HG03135 (cell line): ENCODE measurements around the gene OS9.

ENCODE experiments used
- ATAC-seq: cut with Tn5 transposase; IDR thresholded peaks from one replicate; pipeline ENCODE4 v1.9.1; 2021; ENCODE audit warnings: mild to moderate bottlenecking, moderate library complexity; ENCODE audit not compliant: unreplicated experiment

The OS9 gene

DNA sequence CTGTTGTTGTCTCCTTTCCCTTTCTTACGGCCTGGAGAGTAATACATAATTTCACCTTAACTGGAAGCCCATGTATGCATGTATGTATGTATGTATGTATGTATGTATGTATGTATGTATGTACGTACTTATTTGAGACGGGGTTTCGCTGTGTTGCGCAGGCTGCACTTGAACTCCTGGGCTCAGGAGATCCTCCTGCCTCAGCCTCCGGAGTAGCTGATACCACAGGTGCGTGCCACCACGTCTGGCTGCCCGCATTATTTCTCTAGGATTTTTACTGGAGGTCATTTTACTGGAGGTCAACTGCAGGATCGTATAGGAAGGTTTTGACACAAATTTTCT lies 644 bp upstream of the OS9 start:
- no peak for ATAC-seq

DNA sequence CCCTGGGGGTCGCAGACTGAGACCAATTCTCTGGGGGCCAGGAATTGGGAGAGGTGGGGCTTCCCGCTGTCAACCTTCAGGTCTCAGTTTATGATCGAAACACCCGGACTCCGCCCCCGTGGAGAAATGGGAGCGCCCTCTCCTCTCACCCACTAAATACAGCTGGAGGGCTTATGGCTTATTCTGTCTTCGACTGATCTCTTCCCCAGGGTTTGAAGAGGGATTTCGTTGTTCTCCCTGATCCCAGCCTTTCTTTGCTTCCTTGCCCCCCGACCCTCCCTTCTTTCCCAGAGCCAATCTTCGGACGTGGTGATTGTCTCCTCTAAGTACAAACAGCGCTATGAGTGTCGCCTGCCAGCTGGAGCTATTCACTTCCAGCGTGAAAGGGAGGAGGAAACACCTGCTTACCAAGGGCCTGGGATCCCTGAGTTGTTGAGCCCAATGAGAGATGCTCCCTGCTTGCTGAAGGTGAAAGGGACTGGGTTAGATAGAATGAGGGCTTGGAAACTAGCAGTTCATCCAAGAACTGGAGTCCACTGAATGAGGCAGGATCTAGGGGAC lies 607 bp downstream of the OS9 start:
- no peak for ATAC-seq

DNA sequence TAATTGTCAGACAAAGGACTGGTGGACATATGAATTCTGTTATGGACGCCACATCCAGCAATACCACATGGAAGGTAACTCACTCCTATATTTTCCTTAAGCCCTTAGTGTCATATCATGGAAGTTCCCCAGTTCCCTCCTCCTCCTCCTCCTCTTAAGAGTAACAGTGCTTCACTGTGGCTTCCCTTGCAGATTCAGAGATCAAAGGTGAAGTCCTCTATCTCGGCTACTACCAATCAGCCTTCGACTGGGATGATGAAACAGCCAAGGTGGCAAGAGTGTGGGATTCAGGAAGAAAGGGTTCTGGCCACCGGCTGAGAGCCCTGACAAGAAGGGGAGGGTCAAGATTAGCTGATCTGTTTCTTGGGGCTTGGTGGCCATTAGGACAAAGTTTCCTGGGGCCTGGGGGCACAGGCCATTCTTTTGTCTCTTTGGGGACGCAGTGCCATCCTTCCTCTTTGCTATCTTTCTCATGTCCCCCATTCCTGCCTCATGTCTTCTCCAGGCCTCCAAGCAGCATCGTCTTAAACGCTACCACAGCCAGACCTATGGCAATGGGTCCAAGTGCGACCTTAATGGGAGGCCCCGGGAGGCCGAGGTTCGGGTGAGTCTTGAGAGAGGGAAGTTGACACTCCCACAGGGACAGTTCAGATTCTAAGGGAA lies 2.0 kb downstream of the OS9 start:
- no peak for ATAC-seq

DNA sequence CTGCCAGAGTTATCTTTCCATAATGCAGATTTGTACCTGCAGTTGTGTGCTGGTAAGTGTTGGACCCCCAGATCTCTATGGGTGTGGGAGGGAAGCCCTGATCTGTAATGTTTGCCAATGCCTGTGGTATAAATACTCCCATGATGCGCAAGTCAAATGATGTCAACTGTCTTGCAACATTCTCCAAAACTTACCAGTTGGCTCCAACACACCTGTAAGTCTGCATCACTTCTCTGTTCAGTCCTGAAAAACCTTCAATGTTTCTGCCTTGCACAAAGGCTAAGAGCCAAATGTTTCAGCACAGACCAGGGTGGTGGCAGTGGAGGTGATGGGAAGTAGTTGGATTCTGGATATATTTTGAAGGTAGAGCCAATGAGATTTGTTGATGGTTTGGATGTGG lies 3.1 kb downstream of the OS9 start:
- ATAC-seq = no peak

DNA sequence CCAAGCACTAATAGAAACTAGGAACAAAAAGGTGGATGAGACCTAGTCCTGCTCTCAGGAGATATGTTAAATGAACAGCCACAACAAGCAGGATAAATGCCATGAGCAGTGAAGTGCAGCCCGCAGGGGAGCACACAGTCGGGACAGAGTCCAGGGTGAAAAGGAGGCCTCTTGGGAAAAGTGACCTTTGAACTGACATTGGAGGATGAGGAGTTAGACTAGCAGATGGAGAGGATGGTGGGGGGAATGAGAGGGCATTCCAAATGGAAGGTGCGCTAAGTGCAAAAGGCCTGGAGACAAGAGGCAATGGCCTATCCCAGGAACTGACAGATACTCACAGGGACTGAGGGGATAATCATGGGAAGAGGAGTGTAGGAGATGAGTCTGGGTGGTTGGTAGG lies 4.5 kb downstream of the OS9 start:
- no peak for ATAC-seq

DNA sequence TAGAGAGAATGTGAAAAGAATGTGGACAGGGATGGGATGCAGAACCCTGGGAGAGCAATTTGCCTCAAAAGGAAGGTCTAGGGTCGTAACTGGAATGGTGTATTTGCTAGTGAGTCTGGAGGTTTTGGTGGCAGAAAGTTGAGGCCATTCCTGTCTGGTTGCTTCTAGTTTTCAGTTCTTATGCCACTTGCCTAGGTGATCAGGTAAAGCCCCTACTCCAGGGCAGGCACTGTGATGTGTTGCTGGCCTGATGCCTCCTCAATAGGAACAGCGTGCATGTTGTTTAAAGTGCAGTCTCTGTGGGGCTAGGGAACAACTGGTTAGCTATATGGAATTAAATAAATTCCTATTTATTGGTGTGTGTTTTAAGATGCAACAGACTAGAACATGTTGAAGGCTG lies 6.4 kb downstream of the OS9 start:
- ATAC-seq = no peak

DNA sequence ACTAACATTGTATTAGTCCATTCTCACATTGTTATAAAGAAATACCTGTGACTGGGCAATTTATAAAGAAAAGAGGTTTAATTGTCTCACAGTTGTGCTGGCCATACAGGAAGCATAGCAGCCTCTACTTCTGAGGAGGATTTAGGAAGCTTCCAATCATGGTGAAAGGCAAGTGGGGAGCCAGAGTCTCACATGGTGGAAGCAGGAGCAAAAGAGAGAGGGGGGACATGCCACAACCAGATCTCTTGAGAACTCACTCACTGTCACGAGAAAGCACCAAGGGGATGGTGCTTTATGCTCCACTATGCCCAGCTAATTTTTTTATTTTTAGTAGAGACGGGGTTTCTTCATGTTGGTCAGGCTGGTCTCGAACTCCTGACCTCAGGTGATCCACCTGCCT lies 13.3 kb downstream of the OS9 start:
- no peak for ATAC-seq

GRCh38 chr12:57708296-57708695 lies 14.4 kb downstream of the OS9 start:
- no peak for ATAC-seq

DNA sequence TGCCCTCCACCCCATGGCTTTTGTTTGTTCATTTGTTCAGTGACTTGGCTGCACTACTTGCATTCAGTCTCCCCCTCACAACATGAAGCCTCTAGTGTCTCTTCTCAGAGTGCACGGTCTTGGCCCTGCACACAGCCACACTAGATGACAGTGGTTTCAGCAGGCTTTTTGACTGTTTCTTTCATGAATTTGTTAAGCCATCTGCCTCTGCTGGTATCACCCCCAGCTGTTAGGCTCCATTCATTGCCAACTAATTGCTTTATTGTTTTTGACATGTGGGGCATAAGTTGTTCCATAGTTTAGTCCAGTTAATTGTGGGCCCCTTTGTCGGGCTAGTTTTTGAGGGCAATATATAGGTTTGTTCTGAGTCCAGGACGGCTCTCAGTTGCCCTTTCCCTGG lies 18.8 kb downstream of the OS9 start:
- no peak for ATAC-seq

DNA sequence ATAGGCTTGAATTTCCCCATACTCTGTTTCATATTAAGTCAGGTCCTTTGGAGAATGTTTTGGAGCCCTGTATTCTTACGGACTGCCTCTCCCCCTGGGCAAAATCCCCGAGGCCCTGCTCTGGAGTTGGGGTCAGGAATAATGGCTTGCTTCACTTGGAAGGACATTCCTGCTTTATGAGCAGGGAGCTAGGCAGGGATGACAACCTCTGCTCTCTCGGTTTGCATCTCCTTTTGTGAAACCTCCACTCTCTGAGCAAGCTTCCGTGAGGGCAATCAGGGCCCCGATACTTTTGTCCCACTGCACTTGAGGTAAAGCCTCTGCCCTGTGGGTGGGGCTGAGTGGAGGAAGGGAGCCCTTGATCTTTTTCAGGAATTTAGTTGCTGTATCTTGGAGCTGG lies 19.3 kb downstream of the OS9 start:
- ATAC-seq = no peak

DNA sequence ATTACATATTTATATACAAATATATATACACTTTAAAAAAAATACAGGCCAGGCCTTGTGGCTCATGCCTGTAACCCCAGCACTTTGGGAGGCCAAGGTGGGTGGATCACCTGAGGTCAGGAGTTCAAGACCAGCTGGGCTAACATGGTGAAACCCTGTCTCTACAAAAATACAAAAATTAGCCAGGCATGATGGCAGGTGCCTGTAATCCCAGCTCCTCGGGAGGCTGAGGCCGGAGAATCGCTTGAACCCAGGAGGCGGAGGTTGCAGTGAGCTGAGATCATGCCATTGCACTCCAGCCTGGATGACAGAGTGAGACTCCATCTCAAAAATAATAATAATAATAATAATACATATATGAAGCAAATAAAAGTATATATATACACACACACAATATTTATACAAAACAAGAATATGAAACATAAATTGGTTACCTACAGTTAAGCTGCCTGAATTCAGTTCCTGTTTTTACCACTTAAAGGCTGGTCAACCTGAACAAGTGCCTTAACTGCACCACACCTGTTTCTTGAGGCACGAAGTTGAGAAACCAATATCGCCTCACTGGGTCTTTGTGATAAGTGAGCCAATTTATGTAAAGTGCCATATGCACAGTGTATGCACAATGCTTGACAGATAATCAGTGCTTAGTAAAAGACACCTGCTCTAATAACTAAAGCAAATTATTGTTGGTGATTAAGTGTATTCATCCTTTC lies 21.3 kb downstream of the OS9 start:
- peak; percentile 71 for ATAC-seq

- ATAC-seq = no peak
These were observed 21.9 kb downstream of the OS9 start for GRCh38 chr12:57715786-57716185.

DNA sequence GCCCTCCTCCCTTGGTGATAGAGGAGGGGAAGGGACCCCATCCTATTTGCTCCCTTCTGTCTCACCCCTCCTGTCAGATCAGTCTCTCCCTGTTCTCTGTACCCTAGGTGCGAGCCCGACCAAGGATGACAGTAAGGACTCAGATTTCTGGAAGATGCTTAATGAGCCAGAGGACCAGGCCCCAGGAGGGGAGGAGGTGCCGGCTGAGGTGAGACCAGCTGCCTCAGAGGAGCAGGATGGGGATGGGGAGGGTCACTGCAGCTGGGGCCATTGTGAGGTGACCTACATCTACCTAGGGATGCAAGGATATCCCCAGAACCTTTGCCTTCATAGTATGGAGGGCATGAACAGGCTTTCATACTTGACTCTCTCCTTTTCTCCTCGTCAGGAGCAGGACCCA lies 22.4 kb downstream of the OS9 start:
- no peak for ATAC-seq

DNA sequence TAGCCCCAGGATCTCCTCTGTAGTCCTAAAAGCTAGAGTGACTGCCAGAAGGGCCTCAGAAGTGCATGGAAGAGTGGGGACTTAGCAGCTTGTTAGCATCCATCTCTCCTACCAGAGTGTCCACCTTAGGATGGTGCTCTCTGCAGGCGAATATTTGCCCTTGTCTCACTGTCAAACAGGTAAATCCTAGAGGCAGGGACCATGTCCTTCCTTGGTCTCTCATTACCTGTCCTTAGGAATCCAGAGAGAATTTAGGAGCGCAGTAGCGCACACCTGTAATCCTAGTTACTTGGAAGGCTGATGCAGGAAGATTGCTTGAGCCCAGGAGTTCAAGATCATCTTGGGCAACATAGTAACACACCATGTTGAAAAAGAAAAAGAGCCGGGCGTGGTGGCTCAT lies 23.2 kb downstream of the OS9 start:
- no peak for ATAC-seq

DNA sequence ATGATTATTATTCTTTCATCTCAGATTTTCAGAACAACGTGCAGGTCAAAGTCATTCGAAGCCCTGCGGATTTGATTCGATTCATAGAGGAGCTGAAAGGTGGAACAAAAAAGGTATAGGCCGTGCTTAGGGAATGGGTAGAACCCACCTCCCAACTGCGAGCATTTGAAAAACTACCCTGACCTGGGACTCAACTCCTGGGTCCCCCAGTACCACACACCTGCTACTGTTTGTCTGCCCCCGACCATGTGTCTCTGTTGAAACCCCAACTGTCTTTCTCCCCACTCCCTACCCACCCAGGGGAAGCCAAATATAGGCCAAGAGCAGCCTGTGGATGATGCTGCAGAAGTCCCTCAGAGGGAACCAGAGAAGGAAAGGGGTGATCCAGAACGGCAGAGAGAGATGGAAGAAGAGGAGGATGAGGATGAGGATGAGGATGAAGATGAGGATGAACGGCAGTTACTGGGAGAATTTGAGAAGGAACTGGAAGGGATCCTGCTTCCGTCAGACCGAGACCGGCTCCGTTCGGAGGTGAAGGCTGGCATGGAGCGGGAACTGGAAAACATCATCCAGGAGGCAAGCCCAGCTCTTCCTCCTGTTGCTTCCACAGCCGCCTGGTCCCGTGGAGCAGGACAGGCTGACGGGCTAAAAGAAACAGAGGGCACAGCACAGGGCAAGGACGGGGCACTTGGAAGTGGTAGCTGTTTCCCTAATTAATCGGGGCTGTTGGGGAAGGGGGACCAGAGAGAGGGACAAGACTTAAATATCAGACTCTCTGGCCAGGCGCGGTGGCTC lies 24.1 kb downstream of the OS9 start:
- ATAC-seq = no peak

DNA sequence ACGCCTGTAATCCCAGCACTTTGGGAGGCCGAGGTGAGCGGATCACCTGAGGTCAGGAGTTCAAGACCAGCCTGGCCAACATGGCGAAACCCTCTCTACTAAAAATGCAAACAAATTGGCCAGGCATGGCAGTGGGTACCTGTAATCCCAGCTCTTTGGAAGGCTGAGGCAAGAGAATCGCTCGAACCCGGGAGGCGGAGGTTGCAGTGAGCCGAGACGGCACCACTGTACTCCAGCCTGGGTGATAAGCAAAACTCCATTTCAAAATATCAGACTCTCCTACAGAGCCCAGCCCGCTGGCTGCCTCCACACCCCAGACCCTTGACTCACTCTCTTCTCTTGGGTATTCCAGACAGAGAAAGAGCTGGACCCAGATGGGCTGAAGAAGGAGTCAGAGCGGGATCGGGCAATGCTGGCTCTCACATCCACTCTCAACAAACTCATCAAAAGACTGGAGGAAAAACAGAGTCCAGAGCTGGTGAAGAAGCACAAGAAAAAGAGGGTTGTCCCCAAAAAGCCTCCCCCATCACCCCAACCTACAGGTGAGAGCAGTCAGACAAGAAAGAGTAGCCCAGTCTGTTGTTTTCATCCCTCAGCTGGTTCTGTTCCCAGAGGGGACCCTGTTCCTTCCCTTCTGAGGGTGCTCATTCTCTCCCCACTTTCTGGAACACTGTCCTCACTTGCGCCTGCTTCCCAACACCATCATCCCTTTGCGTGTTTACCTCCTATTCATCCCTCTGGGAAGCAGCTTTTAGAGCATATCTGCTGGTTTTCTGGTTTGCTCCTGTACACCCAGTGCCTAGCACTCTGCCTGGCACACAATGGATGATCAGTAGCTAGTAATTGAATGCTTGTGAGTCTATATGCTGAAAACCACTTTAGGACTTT lies 25.0 kb downstream of the OS9 start:
- ATAC-seq = no peak

- no peak for ATAC-seq
These were observed 26.1 kb downstream of the OS9 start for GRCh38 chr12:57719777-57720605.

DNA sequence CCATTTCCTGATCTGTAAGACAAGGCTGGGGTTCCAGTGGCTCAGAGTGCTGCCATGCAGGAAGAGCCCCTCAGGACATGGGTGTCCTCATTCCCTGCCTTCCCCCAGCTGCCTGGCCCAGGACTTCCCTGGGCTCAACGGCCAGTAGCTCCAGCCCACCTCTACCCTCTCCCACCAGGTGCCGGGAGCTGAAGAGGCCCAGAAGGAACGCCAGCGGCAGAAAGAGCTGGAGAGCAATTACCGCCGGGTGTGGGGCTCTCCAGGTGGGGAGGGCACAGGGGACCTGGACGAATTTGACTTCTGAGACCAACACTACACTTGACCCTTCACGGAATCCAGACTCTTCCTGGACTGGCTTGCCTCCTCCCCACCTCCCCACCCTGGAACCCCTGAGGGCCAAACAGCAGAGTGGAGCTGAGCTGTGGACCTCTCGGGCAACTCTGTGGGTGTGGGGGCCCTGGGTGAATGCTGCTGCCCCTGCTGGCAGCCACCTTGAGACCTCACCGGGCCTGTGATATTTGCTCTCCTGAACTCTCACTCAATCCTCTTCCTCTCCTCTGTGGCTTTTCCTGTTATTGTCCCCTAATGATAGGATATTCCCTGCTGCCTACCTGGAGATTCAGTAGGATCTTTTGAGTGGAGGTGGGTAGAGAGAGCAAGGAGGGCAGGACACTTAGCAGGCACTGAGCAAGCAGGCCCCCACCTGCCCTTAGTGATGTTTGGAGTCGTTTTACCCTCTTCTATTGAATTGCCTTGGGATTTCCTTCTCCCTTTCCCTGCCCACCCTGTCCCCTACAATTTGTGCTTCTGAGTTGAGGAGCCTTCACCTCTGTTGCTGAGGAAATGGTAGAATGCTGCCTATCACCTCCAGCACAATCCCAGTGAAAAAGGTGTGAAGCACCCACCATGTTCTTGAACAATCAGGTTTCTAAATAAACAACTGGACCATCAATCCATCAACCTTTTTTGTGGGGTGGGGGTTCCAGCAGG lies 27.0 kb downstream of the OS9 start:
- ATAC-seq = no peak
